ENCODE data around the gene TGFBR3.

Gene TGFBR3

GRCh38 chr1:91819038-91819788 lies 66.7 kb downstream of the TGFBR3 start:
- DNase-seq: no peak

GRCh38 chr1:91818713-91818975 lies 67.3 kb downstream of the TGFBR3 start:
- DNase-seq: no peak

DNA sequence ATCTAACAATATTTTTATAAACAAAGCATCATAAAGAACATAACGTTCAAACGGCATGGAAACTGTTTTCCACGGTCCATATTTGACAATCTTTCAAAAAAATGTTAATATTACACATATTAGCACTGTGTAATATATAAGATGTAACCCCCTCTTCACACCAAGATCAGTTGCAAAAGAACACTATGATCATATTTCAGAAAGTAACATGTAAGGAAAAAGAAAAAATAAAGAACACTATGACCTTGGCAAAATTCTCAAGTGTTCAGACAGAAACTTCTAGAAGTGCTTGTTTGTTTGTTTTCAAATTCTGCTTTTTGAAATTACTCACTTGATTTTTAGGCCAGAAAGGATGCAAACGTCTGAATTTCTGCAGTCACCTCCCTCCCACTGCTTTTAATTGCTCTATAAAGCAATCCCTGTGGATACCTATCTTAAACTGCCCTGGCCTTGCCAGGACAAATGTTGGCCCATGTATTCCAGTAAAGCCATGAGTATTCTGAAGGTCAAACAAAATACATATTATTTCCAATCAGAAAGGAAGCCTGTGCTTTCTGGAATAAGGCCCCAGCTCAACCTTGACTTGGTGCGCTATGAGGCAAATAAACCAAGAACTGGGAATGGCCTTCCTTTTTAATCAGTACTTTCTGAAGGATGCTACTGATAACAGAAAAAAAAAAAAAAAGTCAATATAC lies 68.6 kb downstream of the TGFBR3 start:
- no peak for DNase-seq

GRCh38 chr1:91816031-91816430 lies 69.9 kb downstream of the TGFBR3 start:
- no peak for DNase-seq

GRCh38 chr1:91814448-91814847 lies 71.5 kb downstream of the TGFBR3 start:
- no peak for DNase-seq

GRCh38 chr1:91813813-91814212 lies 72.1 kb downstream of the TGFBR3 start:
- no peak for DNase-seq

- no peak for DNase-seq
These were observed 74.5 kb downstream of the TGFBR3 start for GRCh38 chr1:91811363-91812025.

DNA sequence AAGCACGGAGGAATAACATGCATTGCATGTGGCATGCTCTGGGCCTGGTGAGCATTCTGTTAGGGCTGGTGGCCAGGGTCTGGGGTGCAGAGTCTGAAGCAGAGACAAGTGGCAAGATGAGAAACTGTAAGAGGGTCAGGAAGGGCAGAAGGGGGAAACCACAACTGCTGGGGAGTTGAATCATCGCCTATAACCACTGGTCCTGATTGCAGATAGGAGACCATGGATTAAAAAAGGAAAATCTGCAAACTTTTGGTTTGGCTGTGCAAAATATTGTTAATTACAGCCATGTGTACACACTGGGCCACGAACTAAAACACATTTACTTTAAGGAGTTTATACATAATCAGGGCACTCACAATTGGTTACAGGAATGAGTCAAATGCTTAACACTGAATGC lies 76.6 kb downstream of the TGFBR3 start:
- DNase-seq: no peak

GRCh38 chr1:91807921-91808620 lies 77.9 kb downstream of the TGFBR3 start:
- DNase-seq: no peak

GRCh38 chr1:91806769-91807700 lies 78.9 kb downstream of the TGFBR3 start:
- no peak for DNase-seq

DNA sequence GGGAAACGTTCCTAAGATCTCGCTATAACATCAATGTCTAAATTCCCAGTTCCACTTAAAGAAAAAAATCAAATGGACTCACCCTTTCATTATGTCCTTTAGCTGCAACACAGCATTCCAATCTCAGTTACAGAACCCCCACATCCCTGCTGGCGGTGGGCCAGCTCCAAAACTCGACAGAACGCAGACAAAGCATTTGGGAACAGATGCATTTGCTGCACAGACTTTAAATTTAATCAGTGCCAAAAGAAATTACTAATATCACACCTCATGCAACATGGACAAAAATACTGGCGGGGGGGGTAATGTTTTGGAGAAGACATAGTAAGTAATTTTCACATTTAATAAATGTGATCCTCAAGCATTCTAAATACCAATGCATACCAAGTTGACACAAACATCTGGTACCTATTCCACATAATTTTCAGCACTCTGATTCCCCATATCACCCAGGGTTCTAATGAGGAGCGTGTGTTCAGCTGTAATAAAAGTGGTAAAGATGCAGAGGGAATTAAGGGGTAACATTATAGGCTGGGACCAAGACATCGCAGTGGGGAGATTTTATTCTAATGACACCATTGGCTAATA lies 79.7 kb downstream of the TGFBR3 start:
- DNase-seq: no peak

- DNase-seq: no peak
These were observed 80.6 kb downstream of the TGFBR3 start for GRCh38 chr1:91805311-91805801.

DNA sequence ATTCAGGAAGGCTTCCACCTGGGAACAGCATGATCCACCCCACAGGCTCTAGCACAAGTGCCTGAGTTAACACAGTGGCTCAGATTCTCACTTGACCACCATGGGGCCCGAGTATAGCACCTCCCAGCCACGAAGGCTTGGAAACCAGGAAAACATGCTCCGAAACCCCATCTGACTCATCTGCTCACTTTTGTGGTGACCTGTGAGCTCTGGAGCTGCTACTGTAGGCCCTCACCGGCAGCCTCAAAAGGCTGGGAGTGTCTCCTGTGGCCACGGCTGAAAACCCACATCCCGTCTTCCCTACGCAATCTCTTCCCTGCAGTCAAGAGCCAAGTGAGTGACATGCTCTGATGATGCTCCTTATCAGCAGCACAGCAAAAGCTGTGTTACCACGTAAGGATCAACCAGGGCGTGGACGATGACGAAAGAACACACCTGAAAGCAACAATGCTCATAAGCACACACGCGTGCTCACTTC lies 81.4 kb downstream of the TGFBR3 start:
- DNase-seq: peak in 2 of 4 experiments; percentile 29 to 41

DNA sequence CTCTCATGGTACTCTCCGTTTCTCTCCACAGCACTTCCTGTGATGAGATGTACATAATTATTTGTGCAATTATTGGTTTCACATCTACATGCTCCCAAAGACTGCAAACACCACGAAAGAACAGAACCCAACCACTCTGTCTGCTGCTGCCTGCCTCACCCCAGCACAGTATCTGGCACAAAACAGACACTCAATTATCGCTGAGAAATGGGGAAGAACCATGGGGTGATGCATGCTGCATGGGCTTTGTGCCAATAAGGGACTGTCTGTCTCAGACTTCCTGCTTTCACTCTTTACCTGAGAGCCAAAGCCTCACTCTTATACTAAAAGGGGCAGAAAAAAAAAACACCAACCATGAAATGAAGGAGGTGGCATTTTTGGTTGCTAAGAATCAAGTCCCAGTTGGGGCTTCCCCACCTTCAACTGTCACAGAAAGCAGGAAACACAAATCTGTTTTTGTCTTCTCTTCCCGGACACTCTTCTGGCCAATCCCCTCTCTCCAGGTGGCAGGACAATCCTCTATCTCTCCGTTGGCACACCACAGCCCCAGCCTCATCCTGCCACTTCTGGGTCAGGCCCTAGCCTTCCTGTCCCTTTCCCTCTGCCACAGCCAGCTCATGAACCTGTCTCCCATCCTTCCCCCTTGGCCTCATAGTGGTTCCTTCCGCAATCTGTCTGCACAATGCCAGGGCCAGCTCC lies 82.0 kb downstream of the TGFBR3 start:
- peak; percentile 3 to 27 (median 18) for DNase-seq

DNA sequence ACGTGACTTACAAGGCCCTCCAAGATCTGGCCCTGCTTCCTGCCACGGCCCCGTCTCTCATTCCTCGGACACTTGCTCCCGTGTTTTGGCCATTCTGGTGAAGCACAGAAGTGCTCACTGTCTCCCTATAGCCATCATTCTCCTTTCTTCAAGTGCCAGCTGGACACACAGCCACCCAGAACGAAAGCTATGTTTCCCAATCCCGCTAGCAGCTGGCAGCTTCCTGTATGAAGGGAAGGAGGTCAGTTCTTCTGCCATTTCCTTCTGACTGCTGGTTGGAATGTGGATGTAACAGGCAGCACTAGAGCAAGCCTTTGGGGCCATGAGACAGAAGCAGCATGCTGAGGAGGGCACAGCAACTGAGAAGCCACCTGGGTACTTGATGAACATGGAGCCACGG lies 82.8 kb downstream of the TGFBR3 start:
- no peak for DNase-seq

GRCh38 chr1:91801496-91802115 lies 84.3 kb downstream of the TGFBR3 start:
- no peak for DNase-seq

DNA sequence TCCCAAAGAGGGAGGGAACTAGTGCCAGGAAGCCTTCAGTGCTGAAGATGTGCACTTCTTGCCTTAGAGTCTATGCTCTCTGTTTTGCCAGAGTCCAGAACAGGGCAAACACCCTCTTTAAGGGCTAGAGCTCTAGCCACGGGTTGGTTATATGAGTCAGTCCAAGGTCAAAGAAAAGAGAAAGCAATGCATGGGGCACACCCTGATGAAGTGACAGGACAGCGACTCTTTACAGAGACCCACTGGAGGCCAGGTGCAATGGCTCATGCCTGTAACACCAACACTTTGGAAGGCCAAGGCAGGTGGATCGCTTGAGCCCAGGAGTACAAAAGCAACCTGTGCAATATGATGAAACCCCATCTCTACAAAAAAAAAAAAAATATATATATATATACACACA lies 86.1 kb downstream of the TGFBR3 start:
- DNase-seq: no peak

- no peak for DNase-seq
These were observed 86.8 kb downstream of the TGFBR3 start for GRCh38 chr1:91799159-91799558.

DNA sequence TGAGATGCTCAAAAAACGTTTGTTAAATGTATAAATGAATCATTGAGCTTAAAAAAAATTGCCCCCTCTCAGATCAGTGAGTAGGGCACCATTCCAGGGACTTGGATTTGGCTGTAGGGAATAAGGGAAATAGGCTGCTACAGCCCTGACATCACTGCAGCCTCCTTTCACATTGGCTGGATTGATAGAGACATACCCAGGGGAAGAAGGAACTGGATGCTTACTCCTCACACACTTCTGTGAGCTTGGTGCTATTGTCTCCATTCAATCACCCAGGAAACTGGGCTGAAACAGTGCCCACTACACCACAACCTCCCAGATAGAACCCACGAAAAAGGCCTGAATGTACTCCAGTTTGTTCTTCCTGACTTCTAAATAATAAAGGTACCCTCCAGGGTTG lies 87.2 kb downstream of the TGFBR3 start:
- no peak for DNase-seq

DNA sequence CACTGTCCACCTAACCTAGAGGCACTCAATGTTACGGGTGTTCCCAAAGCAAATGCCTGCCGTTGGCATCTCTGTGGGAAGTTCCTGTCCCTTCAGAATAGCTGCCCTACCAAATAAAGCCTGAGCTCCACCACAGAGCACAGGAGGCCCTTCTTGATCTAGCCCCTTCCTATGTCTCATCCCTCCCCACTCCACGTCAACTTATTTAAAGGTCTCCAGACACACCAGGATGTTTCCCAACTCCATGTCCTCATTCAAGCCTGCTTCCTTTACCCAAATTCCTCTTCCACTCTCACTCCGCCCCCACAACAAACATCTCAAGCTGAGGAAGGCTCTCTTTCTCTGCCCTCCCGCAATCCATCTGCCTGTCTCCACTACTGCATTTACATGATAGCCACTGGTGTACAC lies 87.7 kb downstream of the TGFBR3 start:
- DNase-seq: no peak

- no peak for DNase-seq
These were observed 88.8 kb downstream of the TGFBR3 start for GRCh38 chr1:91797164-91797563.
